AG08396 (cell line): Measurements from ENCODE around the gene CAMTA1.

Experiments used
- DNase-seq: peaks from one replicate; pipeline ENCODE4 v3.0.0; 2012; ENCODE audit warnings: low spot score, mixed read lengths

CAMTA1 gene

GRCh38 chr1:7639435-7640131, 854.3 kb downstream of the CAMTA1 start:
- no peak for DNase-seq

- DNase-seq, result no peak
These were observed 855.1 kb downstream of the CAMTA1 start for GRCh38 chr1:7640350-7640749.

GRCh38 chr1:7640920-7641585, 855.8 kb downstream of the CAMTA1 start:
- DNase-seq, result no peak

GRCh38 chr1:7641587-7642417, 856.5 kb downstream of the CAMTA1 start:
- DNase-seq, result no peak

DNA sequence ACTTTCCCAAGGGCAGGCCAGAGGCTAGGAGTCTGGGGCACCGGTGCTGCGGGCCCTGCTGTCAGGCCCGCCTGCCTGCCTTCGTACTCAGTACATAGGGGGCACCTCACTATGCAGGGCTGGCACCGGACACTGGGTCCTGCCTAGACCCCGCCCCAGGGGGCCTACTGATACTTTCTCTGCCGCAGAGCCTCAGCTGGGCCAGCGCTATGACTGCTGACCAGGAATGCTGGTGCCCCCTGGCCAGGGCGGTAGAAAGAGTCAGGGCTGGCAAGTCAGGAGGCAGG, 857.1 kb downstream of the CAMTA1 start:
- no peak for DNase-seq

- DNase-seq, result no peak
These were observed 857.7 kb downstream of the CAMTA1 start for GRCh38 chr1:7642781-7643529.

DNA sequence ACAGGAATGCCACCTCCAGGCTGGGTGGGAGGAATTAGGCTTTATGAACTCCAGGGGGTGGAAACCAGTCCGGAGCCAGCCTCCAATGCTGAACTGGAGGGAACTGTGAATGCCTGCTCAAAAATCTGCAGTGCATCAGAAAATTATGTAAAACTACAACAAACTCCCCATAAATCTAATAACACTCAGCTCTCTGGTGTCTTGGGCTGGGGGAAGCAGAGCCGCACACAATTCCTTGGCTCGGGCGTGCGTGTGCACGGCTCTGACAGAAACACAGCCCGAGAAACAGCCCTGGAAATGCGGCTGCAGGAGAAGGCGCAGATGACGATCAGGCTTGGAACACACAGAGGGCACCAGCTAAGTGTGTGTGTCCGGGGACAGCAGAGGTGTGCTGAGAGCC, 858.3 kb downstream of the CAMTA1 start:
- peak; percentile 45 for DNase-seq

- DNase-seq, result no peak
These were observed 858.8 kb downstream of the CAMTA1 start for GRCh38 chr1:7644086-7644485.

GRCh38 chr1:7644961-7645750, 859.9 kb downstream of the CAMTA1 start:
- DNase-seq, result no peak

DNA sequence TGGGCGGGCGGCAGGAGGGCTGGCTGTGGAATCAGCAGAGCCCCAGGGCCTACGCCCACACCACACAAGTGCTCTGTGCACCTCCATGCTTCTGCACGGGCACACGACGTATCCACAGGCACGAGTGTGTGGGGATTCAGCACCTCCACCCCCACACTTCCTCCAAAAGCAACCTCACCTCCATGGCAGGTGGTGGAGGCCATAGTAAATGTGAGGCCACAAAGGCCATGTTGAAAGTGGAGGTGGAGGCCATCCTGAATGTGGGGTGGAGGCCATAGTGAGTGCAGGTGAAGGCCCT, 860.4 kb downstream of the CAMTA1 start:
- no peak for DNase-seq

GRCh38 chr1:7646164-7646563, 860.9 kb downstream of the CAMTA1 start:
- DNase-seq, result no peak

DNA sequence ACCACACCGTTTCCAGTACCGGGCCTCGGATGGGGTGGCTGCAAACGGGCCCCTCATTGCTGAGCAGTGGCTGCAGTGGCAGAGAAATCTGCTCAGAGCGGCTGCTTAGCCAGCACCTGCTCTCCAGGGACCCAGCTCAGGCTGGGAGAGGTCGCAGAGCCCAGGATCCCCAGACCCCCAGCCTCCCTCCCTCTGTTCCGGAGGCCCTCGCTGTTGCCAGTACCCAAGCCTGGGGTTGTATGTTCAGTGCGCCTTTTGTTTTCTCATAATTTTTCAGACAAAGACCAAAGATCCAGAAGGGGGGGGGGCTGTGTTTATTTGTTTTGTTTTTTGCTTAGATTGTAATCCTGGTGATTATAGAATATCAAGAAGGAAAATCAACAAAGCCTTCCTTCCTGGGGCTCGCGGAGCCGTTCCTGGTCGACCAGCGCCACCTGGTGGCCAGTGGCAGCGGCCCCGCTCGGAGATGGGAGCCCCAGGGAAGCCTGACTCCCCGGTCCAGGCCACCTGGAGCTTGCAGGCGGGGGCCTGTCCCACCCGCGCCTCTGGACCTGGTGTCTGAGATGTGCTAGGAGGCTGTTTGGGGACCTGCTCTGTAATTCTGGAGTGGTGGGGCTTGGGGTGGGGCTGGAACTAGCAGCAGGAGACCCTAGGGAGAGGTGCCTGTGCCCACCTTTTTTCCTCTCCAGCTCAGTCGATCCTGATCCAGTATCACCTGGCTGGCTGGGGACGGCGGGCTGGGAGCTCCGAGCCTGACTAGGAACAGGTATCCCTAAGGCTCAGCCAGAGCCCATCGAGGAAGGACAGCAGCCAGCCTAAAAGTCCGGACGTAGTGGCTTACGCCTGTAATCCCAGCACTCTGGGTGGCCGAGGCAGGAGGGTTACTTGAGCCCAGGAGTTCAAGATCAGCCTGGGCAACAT, 862.0 kb downstream of the CAMTA1 start:
- DNase-seq, result peak; percentile 91

DNA sequence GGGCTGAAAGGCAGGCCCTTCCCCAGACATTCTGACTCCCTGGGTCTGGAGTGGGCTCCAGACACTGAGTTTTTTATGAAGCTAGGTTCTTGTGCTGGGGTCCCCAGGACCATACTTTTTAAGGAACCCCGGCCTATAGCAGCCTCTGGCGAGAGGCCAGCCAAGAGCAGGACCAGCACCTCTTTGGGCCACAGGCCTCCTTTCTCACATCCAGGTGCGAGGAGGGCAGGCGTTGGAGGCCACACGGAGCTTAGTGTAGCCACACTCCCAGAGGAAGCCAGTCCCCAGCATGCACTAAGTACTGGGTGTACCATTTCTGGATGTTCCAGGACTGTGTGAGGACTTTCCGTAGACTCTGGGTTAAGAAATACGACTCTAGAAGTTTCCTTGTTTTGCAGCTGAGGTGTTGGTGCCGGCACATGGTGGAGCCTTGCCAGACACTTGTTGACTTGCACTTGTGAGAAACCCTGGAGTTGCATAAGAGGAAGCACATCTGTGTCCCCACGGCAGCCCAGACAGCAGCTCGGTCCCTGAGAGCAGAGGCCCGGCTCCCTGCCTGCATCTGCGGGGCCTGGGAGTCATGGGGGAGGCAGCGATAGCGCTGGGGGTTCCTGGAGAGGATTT, 863.6 kb downstream of the CAMTA1 start:
- no peak for DNase-seq

GRCh38 chr1:7650801-7651200, 865.5 kb downstream of the CAMTA1 start:
- no peak for DNase-seq

- no peak for DNase-seq
These were observed 865.9 kb downstream of the CAMTA1 start for GRCh38 chr1:7651203-7651602.

- no peak for DNase-seq
These were observed 866.8 kb downstream of the CAMTA1 start for GRCh38 chr1:7652061-7652460.

DNA sequence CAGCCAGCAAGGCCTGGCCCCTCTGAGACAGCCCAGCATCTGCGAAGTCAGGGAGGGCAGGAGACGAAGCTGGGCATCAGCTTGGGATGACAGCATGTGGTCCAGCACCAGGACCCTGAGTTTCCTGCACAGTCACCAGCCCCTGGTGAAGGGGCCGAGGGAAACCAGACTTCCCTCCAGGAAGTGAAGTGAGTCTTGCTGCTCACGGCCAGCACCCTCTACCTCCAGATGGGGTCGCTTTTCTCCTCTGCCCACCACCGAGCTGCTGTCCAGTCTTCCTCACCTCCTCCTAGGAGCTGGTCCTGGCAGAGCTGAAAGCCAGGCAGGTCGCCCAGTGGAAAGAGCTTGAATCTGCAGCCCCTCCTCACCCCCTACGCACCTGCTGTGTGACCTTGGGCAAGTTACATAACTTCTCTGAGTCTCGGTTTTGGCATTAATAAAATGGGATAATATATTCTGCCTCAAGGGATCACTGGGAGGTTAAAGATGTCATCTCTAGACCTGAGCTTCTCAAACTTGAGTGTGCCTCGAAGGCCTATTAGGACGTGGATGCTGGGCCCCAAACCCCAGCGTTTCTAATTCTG, 867.4 kb downstream of the CAMTA1 start:
- no peak for DNase-seq

GRCh38 chr1:7654725-7655124, 869.5 kb downstream of the CAMTA1 start:
- DNase-seq, result no peak

GRCh38 chr1:7655354-7655753, 870.1 kb downstream of the CAMTA1 start:
- DNase-seq, result no peak
